Measurements from ENCODE around the gene TRAF6. TPM values are rescaled to one million over a fixed set of nuclear protein-coding genes. Genes with fewer than 3 reads are reported as not detected.
A peak's percentile ranks its signal among the peaks of the same experiment; 100 is the strongest.

TRAF6 gene
- total RNA-seq, 1 experiment from 2014 or later, result 4.0 TPM

- Histone ChIP-seq H3F3A (ENCODE audit: low read length, unreplicated experiment) (no peaks in the 10 kb centered on the region), H3K36me3 (ENCODE audit: low read depth, low read length) (no peaks in the 10 kb centered on the region), H3K9me2 (replicated peaks; ENCODE audit: low read length) (no peaks in the 10 kb centered on the region), H3K79me2 (ENCODE audit: low read length) (no peaks in the 10 kb centered on the region), H3K4me2 (ENCODE audit: low read length) (no peak overlapping the region), H3K4me3 (ENCODE audit: low read length) (no peak overlapping the region), H3K9ac (ENCODE audit: low read length) (no peak overlapping the region), H3K4me1 (ENCODE audit: insufficient read depth, low read length) (no peaks in the 10 kb centered on the region), H3K27ac (ENCODE audit: low read length) (no peak overlapping the region), H2AFZ (ENCODE audit: low read length) (no peak overlapping the region), H3K27me3 (ENCODE audit: low read length) (no peaks in the 10 kb centered on the region), H3K9me3 (ENCODE audit: low read length) (no peaks in the 10 kb centered on the region), H4K20me1 (ENCODE audit: low read length) (no peaks in the 10 kb centered on the region)
- ChIA-PET CTCF (no interaction called here), POLR2A (ENCODE audit: unreplicated experiment) (no interaction called here)
- BruUV-seq (replicated peaks), result no TSS peak
- intact Hi-C loops (cut with micrococcal nuclease), result no loop called here
- DNase-seq (no peak), ATAC-seq (no peak)
- TF ChIP-seq EZH2 (IDR thresholded peaks at IDR 0.05; ENCODE audit: low read length, unreplicated experiment), result no peak
- TF ChIP-seq EZH2phosphoT487 (IDR thresholded peaks at IDR 0.05; ENCODE audit: borderline replicate concordance, low read length), result no peak
- TF ChIP-seq, protein P1, sequence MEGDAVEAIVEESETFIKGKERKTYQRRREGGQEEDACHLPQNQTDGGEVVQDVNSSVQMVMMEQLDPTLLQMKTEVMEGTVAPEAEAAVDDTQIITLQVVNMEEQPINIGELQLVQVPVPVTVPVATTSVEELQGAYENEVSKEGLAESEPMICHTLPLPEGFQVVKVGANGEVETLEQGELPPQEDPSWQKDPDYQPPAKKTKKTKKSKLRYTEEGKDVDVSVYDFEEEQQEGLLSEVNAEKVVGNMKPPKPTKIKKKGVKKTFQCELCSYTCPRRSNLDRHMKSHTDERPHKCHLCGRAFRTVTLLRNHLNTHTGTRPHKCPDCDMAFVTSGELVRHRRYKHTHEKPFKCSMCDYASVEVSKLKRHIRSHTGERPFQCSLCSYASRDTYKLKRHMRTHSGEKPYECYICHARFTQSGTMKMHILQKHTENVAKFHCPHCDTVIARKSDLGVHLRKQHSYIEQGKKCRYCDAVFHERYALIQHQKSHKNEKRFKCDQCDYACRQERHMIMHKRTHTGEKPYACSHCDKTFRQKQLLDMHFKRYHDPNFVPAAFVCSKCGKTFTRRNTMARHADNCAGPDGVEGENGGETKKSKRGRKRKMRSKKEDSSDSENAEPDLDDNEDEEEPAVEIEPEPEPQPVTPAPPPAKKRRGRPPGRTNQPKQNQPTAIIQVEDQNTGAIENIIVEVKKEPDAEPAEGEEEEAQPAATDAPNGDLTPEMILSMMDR (conservative IDR thresholded peaks at IDR 0.05; ENCODE audit: low read depth, low read length), result no peak
These were observed 38.5 kb downstream of the TRAF6 start for GRCh38 chr11:36471577-36471976.

GRCh38 chr11:36469881-36470802 is 39.9 kb downstream of the TRAF6 start:
- ATAC-seq (no peak), DNase-seq (peak; percentile 29)
- CTCF ChIA-PET, result no interaction called here

More at GRCh38 chr11:36469881-36470802, 39.9 kb downstream of the TRAF6 start:
- no peak for TF ChIP-seq EZH2phosphoT487 (IDR thresholded peaks at IDR 0.05; ENCODE audit: borderline replicate concordance, low read length)
- TF ChIP-seq, protein P1 (conservative IDR thresholded peaks at IDR 0.05; ENCODE audit: low read depth, low read length), result no peak
- no peak for TF ChIP-seq EZH2 (IDR thresholded peaks at IDR 0.05; ENCODE audit: low read length, unreplicated experiment)
- no peaks in the 10 kb centered on the region for H3K4me1 ChIP-seq (ENCODE audit: insufficient read depth, low read length)
- no peak overlapping the region for H3K27ac ChIP-seq (ENCODE audit: low read length)
- no peaks in the 10 kb centered on the region for H3K36me3 ChIP-seq (ENCODE audit: low read depth, low read length)
- H3K27me3 ChIP-seq (ENCODE audit: low read length), result no peaks in the 10 kb centered on the region
- POLR2A ChIA-PET (ENCODE audit: unreplicated experiment), result no interaction called here
- no peaks in the 10 kb centered on the region for H3K9me3 ChIP-seq (ENCODE audit: low read length)
- no TSS peak for BruUV-seq (replicated peaks)
- no peaks in the 10 kb centered on the region for H3K79me2 ChIP-seq (ENCODE audit: low read length)
- H4K20me1 ChIP-seq (ENCODE audit: low read length), result no peaks in the 10 kb centered on the region
- H3K4me2 ChIP-seq (ENCODE audit: low read length), result no peak overlapping the region
- no peak overlapping the region for H3K9ac ChIP-seq (ENCODE audit: low read length)
- no peaks in the 10 kb centered on the region for H3F3A ChIP-seq (ENCODE audit: low read length, unreplicated experiment)
- H3K4me3 ChIP-seq (ENCODE audit: low read length), result no peak overlapping the region
- no peaks in the 10 kb centered on the region for H3K9me2 ChIP-seq (replicated peaks; ENCODE audit: low read length)
- H2AFZ ChIP-seq (ENCODE audit: low read length), result no peak overlapping the region
- intact Hi-C loops (cut with micrococcal nuclease), result no loop called here

Measured in PC-3 (cell line).